NCI-H1048 (cell line): ENCODE results near the gene IPO13.

Source experiments
- DNase-seq: peaks from one replicate; lab custom pipeline; 2025; lab: John Stamatoyannopoulos, UW

Gene IPO13

GRCh38 chr1:43931711-43932660, 14.8 kb upstream of the IPO13 start:
- no peak for DNase-seq

GRCh38 chr1:43932786-43933385, 13.9 kb upstream of the IPO13 start:
- DNase-seq = no peak

- peak; percentile 17 for DNase-seq
These were observed 13.2 kb upstream of the IPO13 start, which contains the start of gene ARTN for GRCh38 chr1:43933386-43934100. ARTN (plus strand) TSS chr1:43933801; CDS start chr1:43935657, 1,856 bp downstream.

- peak; percentile 8 for DNase-seq
These were observed 12.4 kb upstream of the IPO13 start for GRCh38 chr1:43934101-43934985.

GRCh38 chr1:43934986-43935324, 11.8 kb upstream of the IPO13 start:
- no peak for DNase-seq

GRCh38 chr1:43935711-43936427, 10.9 kb upstream of the IPO13 start:
- no peak for DNase-seq

- DNase-seq = no peak
These were observed 10.2 kb upstream of the IPO13 start for GRCh38 chr1:43936431-43937151.

- DNase-seq = no peak
These were observed 9.4 kb upstream of the IPO13 start for GRCh38 chr1:43937179-43937865.

- DNase-seq = no peak
These were observed 8.4 kb upstream of the IPO13 start for GRCh38 chr1:43938383-43938782.

- no peak for DNase-seq
These were observed 7.7 kb upstream of the IPO13 start for GRCh38 chr1:43938892-43939587.

GRCh38 chr1:43942411-43942810, 4.3 kb upstream of the IPO13 start:
- no peak for DNase-seq

GRCh38 chr1:43944860-43945259, 1.9 kb upstream of the IPO13 start:
- DNase-seq = no peak

- DNase-seq = no peak
These were observed 995 bp upstream of the IPO13 start for GRCh38 chr1:43945674-43946235.

- no peak for DNase-seq
These were observed 517 bp downstream of the IPO13 start for GRCh38 chr1:43947061-43947873.

GRCh38 chr1:43947874-43948437, 1.2 kb downstream of the IPO13 start:
- no peak for DNase-seq

GRCh38 chr1:43949678-43950077, 2.9 kb downstream of the IPO13 start:
- DNase-seq = no peak
